Measurements from ENCODE around the gene MORF4L1. TPM values are rescaled to one million over a fixed set of nuclear protein-coding genes. Genes with fewer than 3 reads are reported as not detected.
A peak's percentile ranks its signal among the peaks of the same experiment; 100 is the strongest.
"Not testable (repeated sequence)": the region's sequence is repeated elsewhere in the genome, so short reads cannot be mapped to it uniquely, and the experiment has no call there.

Gene MORF4L1
- total RNA-seq, 4 donors from 2014 or later: 103 to 149 (median 127) TPM

- Histone ChIP-seq H3K9me3 (no peaks in the 10 kb centered on the region), H3K27ac (no peak overlapping the region), H3K27me3 (no peaks in the 10 kb centered on the region), H3K4me3 (no peak overlapping the region), H3K36me3 (no peaks in the 10 kb centered on the region), H3K4me1 (no peaks in the 10 kb centered on the region)
- WGBS: 56% methylated on average over 4 of the region's 4 CpGs
- TF ChIP-seq CTCF (IDR thresholded peaks at IDR 0.05) (no peak), POLR2A (IDR thresholded peaks at IDR 0.05) (no peak), EP300 (IDR thresholded peaks at IDR 0.05) (no peak), POLR2AphosphoS5 (IDR thresholded peaks at IDR 0.05) (no peak)
- DNase-seq (ENCODE audit: low spot score in 2 of 2): no peak
Observed at GRCh38 chr15:78866803-78867202, 5.9 kb upstream of the MORF4L1 start.

- H3K27ac ChIP-seq: no peak overlapping the region
- peaks cover 4% of the 10 kb centered on the region for H3K4me1 ChIP-seq
- no peaks in the 10 kb centered on the region for H3K9me3 ChIP-seq
- no peaks in the 10 kb centered on the region for H3K36me3 ChIP-seq
- 96% methylated on average over 3 of the region's 3 CpGs for WGBS
- DNase-seq (ENCODE audit: low spot score in 2 of 2): no peak
- H3K27me3 ChIP-seq: no peaks in the 10 kb centered on the region
- no peak overlapping the region for H3K4me3 ChIP-seq
- TF ChIP-seq EP300 (IDR thresholded peaks at IDR 0.05): no peak
- no peak for TF ChIP-seq POLR2A (IDR thresholded peaks at IDR 0.05)
- TF ChIP-seq POLR2AphosphoS5 (IDR thresholded peaks at IDR 0.05): no peak
- no peak for TF ChIP-seq CTCF (IDR thresholded peaks at IDR 0.05)
Observed at GRCh38 chr15:78868366-78868765, 4.3 kb upstream of the MORF4L1 start.

GRCh38 chr15:78871483-78872127 is 1.1 kb upstream of the MORF4L1 start:
- H3K36me3 ChIP-seq; H3K4me3 ChIP-seq; H3K9me3 ChIP-seq; H3K27me3 ChIP-seq; DNase-seq (ENCODE audit: low spot score in 2 of 2): not testable (repeated sequence)
- 83% methylated on average over 24 of the region's 24 CpGs for WGBS
- Histone ChIP-seq H3K4me1 (peaks cover 27% of the 10 kb centered on the region), H3K27ac (peak overlapping the region; percentile 100)

GRCh38 chr15:78872972-78873792 is 492 bp downstream of the MORF4L1 start:
- no peaks in the 10 kb centered on the region for H3K36me3 ChIP-seq

More at GRCh38 chr15:78872972-78873792, 492 bp downstream of the MORF4L1 start:
- 0% methylated on average over 47 of the region's 75 CpGs for WGBS
- Histone ChIP-seq H3K4me3 (peak overlapping the region; percentile 77), H3K9me3 (no peaks in the 10 kb centered on the region), H3K27ac (peak overlapping the region; percentile 100), H3K4me1 (peaks cover 43% of the 10 kb centered on the region), H3K27me3 (no peaks in the 10 kb centered on the region)
- TF ChIP-seq POLR2A (IDR thresholded peaks at IDR 0.05): peak in 1 of 2 donors; percentile 77
- peak in 2 of 3 donors; percentile 30 to 46 for TF ChIP-seq POLR2AphosphoS5 (IDR thresholded peaks at IDR 0.05)
- peak in 1 of 2 donors; percentile 23 for TF ChIP-seq CTCF (IDR thresholded peaks at IDR 0.05)
- TF ChIP-seq EP300 (IDR thresholded peaks at IDR 0.05): no peak
- peak; percentile 89 to 91 for DNase-seq (ENCODE audit: low spot score in 2 of 2)
